AG10803 (cell line): ENCODE results near the gene DOCK1.

ENCODE experiments used
- DNase-seq: peaks from one replicate; pipeline ENCODE4 v3.0.0; 2010; ENCODE audit warnings: low read depth
- H3K4me3 ChIP-seq: 2 replicates; pipeline ENCODE4 v1.5.1; 2011; ENCODE audit warnings: mild to moderate bottlenecking, low read length, control low read depth
- CTCF ChIP-seq: conservative IDR thresholded peaks from 2 replicates; pipeline ENCODE4 v1.5.1; 2011; ENCODE audit warnings: mild to moderate bottlenecking, low read length, control low read depth, inconsistent platforms

The DOCK1 gene

GRCh38 chr10:127343821-127344220 is 438.6 kb downstream of the DOCK1 start:
- TF ChIP-seq CTCF: no peak
- no peak overlapping the region for H3K4me3 ChIP-seq
- DNase-seq: peak; percentile 56

GRCh38 chr10:127344346-127344745 is 439.1 kb downstream of the DOCK1 start:
- H3K4me3 ChIP-seq: no peak overlapping the region
- DNase-seq: no peak
- no peak for TF ChIP-seq CTCF

GRCh38 chr10:127345231-127345965 is 440.2 kb downstream of the DOCK1 start:
- TF ChIP-seq CTCF: no peak
- H3K4me3 ChIP-seq: no peak overlapping the region
- DNase-seq: no peak

GRCh38 chr10:127346604-127347003 is 441.4 kb downstream of the DOCK1 start:
- H3K4me3 ChIP-seq: no peak overlapping the region
- no peak for DNase-seq
- no peak for TF ChIP-seq CTCF

GRCh38 chr10:127347202-127347959 is 442.2 kb downstream of the DOCK1 start:
- DNase-seq: no peak
- H3K4me3 ChIP-seq: no peak overlapping the region
- TF ChIP-seq CTCF: no peak

- TF ChIP-seq CTCF: no peak
- DNase-seq: no peak
Measured at GRCh38 chr10:127349737-127350136, 444.5 kb downstream of the DOCK1 start.

GRCh38 chr10:127351542-127351941 is 446.3 kb downstream of the DOCK1 start:
- DNase-seq: no peak
- TF ChIP-seq CTCF: no peak
- no peak overlapping the region for H3K4me3 ChIP-seq

More at GRCh38 chr10:127349737-127350136, 444.5 kb downstream of the DOCK1 start:
- no peak overlapping the region for H3K4me3 ChIP-seq
